ENCODE data around the gene CFAP107.

CFAP107 gene

GRCh38 chr1:12741946-12742345 is 4.1 kb upstream of the CFAP107 start:
- DNase-seq (ENCODE audit: low spot score): no peak

DNA sequence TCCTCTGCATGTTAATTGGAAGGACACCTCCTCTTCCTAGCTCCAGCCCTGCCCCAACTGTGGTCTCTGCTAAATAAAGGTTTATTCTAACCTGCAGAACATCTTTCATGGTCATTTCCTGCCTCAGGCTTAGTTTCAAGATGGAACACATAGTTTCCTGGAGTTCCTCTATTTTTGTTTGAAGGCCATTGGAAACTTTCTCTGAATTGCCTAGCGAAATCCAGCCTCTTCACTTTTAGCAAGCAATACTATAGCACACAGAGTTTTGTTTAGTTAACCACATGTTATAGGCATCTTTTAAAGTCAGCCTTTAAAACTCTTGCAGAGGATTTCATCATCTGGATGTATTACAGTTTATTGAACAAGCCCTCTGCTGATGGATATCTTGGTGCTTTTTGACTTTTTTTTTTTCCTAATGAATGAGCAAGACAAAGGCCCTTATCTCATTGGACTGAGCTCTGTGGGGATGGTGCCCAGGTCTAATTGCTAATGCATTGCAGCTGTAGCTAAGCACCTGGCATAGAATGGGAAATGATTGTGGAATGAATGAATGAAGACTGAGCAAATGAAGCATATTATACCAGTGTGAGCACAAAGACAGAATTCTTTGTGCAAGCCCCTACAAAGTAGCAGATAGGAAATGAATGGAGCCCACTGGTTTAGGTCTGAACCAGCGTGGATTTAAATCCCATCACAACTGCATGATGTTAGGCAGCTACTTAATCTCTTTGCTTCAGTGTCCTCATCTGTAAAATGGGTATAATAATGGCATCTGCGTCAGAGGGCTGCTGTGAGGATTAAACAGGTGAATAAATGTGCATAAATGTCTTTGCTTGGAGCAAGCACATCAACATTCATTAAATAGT is 641 bp upstream of the CFAP107 start:
- DNase-seq (ENCODE audit: low spot score): no peak

GRCh38 chr1:12748778-12749355 is 2.9 kb downstream of the CFAP107 start:
- no peak for DNase-seq (ENCODE audit: low spot score)

DNA sequence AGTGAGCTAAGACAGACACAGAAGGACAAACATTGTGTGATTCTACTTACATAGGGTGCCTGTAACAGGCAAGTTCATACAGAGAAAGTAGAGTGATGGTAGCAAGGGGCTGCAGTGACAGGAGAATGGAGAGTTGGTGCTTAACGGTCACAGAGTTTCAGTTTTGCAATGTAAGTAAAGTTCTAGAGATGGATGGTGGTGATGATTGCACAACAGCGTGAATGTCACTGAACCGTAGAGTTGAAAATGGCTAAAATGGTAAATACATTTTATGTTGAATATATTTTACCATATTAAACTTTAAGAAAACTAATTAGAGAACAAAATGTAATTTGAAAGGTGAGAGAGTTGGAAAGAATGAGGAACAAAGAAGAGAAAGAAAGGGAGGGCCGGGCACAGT is 8.7 kb downstream of the CFAP107 start:
- DNase-seq (ENCODE audit: low spot score): no peak

GRCh38 chr1:12756273-12756672 is 10.3 kb downstream of the CFAP107 start:
- no peak for DNase-seq (ENCODE audit: low spot score)

DNA sequence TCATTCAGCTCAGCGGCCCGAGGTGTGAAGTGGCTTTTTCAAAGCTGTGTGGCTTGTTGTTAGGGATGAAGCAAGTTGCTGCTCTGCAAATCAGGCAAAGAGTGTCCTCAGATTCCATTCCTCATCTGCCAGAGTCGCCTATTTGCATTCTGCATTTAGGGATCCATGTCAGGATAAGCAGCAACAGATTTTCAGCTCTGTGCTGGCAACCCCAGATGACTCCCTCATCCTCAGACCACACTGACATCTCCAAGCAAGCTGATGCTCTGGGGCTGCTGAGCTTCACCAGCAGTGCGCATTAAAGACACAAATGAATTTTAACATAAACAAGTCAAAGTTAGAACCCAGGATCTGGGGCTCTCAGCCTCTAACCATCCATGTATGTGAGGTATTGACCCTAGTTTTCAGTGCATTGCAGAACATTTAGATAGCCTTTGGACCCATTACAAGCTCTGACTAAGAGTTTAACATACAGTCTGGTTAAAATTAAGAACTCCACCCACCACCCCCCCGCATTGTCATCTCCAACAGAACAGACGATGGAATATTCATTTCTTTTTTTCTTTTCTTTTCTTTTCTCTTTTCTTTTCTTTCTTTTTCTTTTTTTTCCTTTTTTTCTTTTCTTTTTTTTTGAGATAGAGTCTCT is 10.9 kb downstream of the CFAP107 start:
- no peak for DNase-seq (ENCODE audit: low spot score)

- no peak for DNase-seq (ENCODE audit: low spot score)
Measured at GRCh38 chr1:12757836-12758235, 11.8 kb downstream of the CFAP107 start.

DNA sequence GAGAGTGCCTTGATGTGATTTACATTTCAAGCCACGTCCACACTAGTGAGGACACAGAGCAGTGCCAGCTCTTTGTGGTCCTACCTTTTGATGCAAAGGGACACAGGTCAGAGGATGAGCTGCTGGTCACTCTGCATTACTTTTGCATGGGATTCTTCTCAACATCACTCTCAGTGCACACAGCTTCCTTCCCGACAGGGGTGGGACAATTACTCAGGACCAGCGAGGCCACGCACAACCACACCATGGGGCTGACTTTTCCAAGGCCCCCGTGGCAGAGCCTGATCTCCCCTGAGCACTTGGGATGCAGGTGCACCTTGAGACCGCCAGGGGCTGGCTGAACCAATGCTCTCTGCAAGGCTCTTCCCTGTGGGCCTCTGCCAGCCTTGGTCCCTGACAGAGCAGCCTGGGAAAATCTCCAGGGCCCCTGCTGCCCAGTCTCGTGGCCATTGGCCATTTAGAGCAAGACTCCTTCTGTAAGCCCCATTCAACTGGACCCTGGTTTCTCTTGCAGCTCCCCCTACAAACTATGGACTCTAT is 14.3 kb downstream of the CFAP107 start:
- DNase-seq (ENCODE audit: low spot score): no peak

- DNase-seq (ENCODE audit: low spot score): no peak
Measured at GRCh38 chr1:12761781-12762180, 15.8 kb downstream of the CFAP107 start.

GRCh38 chr1:12762766-12763165 is 16.8 kb downstream of the CFAP107 start:
- no peak for DNase-seq (ENCODE audit: low spot score)

GRCh38 chr1:12763479-12763878 is 17.5 kb downstream of the CFAP107 start:
- DNase-seq (ENCODE audit: low spot score): no peak

- no peak for DNase-seq (ENCODE audit: low spot score)
Measured at GRCh38 chr1:12764016-12764415, 18.0 kb downstream of the CFAP107 start.

GRCh38 chr1:12769031-12769430 is 23.0 kb downstream of the CFAP107 start:
- no peak for DNase-seq (ENCODE audit: low spot score)

DNA sequence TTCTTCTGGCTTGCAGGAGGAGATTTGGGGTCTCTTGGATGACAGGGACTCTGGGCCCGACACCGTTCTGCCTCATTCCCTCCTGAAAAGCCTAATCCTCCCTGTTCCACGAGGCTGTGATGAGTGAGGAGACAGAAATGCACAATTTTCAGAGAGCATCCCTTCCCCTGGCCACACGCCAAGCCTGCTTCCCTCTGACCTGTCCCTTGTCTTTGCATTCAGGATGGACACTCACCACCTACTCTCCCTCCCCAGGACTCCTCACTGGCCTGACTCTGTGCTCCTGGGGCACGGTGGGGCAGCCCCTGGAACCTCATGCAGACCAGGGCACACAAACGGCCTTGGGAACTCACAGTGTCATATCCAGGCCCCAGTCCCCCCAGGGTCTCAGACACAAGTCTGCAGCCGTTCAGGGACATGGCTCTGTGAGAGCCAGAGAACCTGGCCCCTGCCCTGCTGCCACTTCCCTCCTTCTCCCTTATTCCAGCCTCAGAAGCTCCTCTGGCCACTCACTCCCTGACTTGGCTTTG is 24.0 kb downstream of the CFAP107 start:
- no peak for DNase-seq (ENCODE audit: low spot score)

DNA sequence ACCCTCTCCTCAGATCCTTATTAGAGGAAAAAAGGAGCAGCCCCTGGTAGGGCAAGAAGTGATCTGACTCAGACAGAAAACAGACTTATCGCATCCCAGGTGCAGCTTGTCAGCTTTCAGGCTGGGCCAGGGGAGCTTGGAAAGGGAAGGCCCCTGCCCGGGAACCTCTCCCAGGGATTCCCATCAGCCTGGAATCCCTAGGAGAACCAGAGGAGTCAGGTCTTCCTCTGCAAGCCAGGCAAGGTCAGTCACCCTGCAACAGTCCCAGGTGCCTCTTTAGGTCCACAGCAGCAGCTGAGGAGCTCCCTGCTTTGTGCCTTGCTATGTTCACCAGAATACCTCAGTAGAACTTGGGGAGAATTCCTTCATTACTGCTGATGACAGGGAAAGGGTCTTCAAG is 24.6 kb downstream of the CFAP107 start:
- DNase-seq (ENCODE audit: low spot score): no peak

DNA sequence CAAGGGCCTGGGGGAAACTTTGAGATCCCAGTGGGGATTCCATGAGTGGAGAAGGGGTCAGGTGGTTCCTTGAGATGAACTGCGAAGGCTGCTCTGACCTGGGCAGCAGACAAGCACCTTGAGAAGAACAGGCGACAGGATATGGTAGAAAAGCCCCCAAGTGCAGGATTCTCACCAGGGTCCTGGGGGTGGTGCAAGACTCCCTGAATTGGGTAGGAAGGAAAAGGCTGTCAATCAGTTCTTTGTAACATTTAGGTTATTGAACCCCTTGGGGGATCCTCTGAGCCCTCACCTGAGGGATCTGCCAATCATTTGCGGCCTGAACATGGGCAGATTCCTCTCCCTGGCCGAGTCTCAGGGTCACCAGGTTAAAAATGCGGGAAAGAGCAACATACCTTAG is 25.2 kb downstream of the CFAP107 start:
- DNase-seq (ENCODE audit: low spot score): no peak

- no peak for DNase-seq (ENCODE audit: low spot score)
Measured at GRCh38 chr1:12772520-12772919, 26.5 kb downstream of the CFAP107 start.

- DNase-seq (ENCODE audit: low spot score): no peak
Measured at GRCh38 chr1:12773438-12773837, 27.4 kb downstream of the CFAP107 start, which contains the start of gene PRAMEF12. Gene PRAMEF12, plus strand, starts transcription at chr1:12773738. Its CDS starts 1,130 bp downstream, at chr1:12774868.

GRCh38 chr1:12774801-12775345 is 28.9 kb downstream of the CFAP107 start:
- no peak for DNase-seq (ENCODE audit: low spot score)

DNA sequence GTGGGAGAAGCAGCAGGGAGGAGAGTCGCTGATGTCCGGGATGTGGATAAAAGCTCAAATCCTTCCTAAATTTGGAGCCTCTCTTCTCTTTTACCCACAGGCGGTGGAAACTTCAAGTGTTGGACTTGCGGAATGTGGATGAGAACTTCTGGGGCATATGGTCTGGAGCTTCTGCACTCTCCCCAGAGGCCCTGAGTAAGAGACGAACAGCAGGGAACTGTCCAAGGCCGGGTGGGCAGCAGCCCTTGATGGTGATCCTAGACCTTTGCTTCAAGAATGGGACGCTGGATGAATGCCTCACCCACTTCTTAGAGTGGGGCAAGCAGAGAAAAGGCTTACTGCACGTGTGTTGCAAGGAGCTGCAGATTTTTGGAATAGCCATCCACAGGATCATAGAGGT is 29.4 kb downstream of the CFAP107 start:
- DNase-seq (ENCODE audit: low spot score): no peak

DNA sequence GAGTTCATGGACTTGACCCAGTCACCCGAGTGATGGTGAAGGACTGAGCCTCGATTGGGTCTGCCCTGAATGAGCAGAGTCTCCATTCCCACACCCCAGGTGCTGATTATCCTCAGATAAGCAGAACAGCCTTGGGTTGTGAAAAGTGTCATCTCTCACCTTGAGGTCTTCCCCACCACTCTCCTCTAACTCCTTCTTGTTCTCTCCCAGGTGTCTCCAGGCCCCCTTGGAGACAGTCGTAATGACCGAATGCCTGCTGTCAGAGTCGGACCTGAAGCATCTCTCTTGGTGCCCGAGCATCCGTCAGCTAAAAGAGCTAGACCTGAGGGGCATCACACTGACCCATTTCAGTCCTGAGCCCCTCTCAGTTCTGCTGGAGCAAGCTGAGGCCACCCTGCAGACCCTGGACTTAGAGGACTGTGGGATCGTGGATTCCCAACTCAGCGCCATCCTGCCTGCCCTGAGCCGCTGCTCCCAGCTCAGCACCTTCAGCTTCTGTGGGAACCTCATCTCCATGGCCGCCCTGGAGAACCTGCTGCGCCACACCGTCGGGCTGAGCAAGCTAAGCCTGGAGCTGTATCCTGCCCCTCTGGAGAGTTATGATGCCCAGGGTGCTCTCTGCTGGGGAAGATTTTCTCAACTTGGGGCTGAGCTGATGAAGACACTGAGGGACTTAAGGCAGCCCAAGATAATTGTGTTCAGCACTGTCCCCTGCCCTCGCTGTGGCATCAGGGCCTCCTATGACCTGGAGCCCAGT is 31.0 kb downstream of the CFAP107 start:
- DNase-seq (ENCODE audit: low spot score): no peak

DNA sequence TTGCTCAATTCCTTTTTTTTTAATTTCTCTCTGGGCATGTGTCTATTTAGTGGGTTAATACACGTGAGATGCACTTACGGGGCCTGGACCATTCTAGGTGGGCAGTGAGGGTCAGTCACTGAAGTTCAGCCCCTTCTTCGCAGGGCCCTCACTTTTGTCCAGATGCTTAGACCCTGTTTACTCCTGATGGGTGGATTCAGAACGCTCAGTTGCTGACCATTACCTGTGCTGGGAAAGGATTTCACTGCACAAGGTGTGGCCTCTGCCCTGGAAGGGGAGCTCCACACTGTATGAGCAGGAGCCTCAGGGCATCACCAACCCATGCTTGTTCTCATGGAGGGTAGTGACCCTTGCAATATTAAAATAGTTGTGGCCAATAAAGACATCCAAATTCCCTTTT is 32.1 kb downstream of the CFAP107 start:
- DNase-seq (ENCODE audit: low spot score): no peak

Measured in hepatic stellate cell (primary cell).